Fibroblast of lung (primary cell): ENCODE data around the gene MYO18B. TPM values are rescaled to one million over a fixed set of nuclear protein-coding genes. Genes with fewer than 3 reads are reported as not detected.

Experiments
- DNase-seq, 2 donors: peaks; one replicate each; pipeline versions ENCODE4 v3.0.0 to v3.0.0-alpha.2; 2010; ENCODE audit warnings: low read depth in 2 of 2
- H2AFZ ChIP-seq: 2 replicates; pipeline ENCODE4 v1.5.1; 2012; ENCODE audit warnings: low read length, control low read depth, inconsistent platforms
- H3K27ac ChIP-seq: 2 replicates; pipeline ENCODE4 v1.5.1; 2011; ENCODE audit warnings: low read length, control low read depth; ENCODE audit not compliant: insufficient read depth
- H3K27me3 ChIP-seq: 2 replicates; pipeline ENCODE4 v1.5.1; 2011; ENCODE audit warnings: mild to moderate bottlenecking, low read length; ENCODE audit not compliant: control insufficient read depth, insufficient read depth
- H3K36me3 ChIP-seq: 2 replicates; pipeline ENCODE4 v1.5.1; 2011; ENCODE audit warnings: low read length; ENCODE audit not compliant: control insufficient read depth, insufficient read depth
- H3K4me1 ChIP-seq: 2 replicates; pipeline ENCODE4 v1.5.1; 2011; ENCODE audit warnings: low read length; ENCODE audit not compliant: control insufficient read depth, insufficient read depth; ENCODE audit errors: extremely low read depth
- H3K4me2 ChIP-seq: 2 replicates; pipeline ENCODE4 v1.5.1; 2011; ENCODE audit warnings: low read length, control low read depth; ENCODE audit not compliant: insufficient read depth; ENCODE audit errors: extremely low read depth
- H3K4me3 ChIP-seq, 4 experiments: fragments of 200-600 bp in 1 of 4; sonication (generic) in 1 of 4; replicated peaks in 1 of 4; 2 replicates each; pipeline ENCODE4 v1.5.1; 2011 to 2016; ENCODE audit warnings: low read length in 4 of 4, low read depth in 3 of 4, mild to moderate bottlenecking in 3 of 4, control low read depth in 2 of 4, inconsistent platforms in 1 of 4, mixed read lengths in 1 of 4; ENCODE audit not compliant: insufficient read depth in 1 of 4; ENCODE audit errors: control extremely low read depth in 1 of 4
- H3K79me2 ChIP-seq: 2 replicates; pipeline ENCODE4 v1.5.1; 2012; ENCODE audit warnings: mild to moderate bottlenecking, low read length, inconsistent platforms; ENCODE audit not compliant: control insufficient read depth, insufficient read depth
- H3K9ac ChIP-seq: 2 replicates; pipeline ENCODE4 v1.5.1; 2011; ENCODE audit warnings: mild to moderate bottlenecking, low read length, control low read depth; ENCODE audit not compliant: insufficient read depth
- H3K9me3 ChIP-seq: 2 replicates; pipeline ENCODE4 v1.5.1; 2012; ENCODE audit warnings: low read depth, low read length; ENCODE audit not compliant: control insufficient read depth, insufficient read depth
- H4K20me1 ChIP-seq: 2 replicates; pipeline ENCODE4 v1.5.1; 2011; ENCODE audit warnings: low read length; ENCODE audit not compliant: control insufficient read depth, insufficient read depth; ENCODE audit errors: extremely low read depth
- CTCF ChIP-seq, 2 donors: IDR thresholded peaks in 1 of 2; conservative IDR thresholded peaks in 1 of 2; 1 replicate in 1 of 2; 2 replicates in 1 of 2; pipeline ENCODE4 v1.5.1; 2011 to 2012; ENCODE audit warnings: low read length in 2 of 2, control low read depth in 1 of 2, inconsistent platforms in 1 of 2, low read depth in 1 of 2, mild to moderate bottlenecking in 1 of 2
- EZH2 ChIP-seq: IDR thresholded peaks from 2 replicates; pipeline ENCODE4 v1.5.1; 2012; ENCODE audit warnings: low read length, control low read depth, mild to moderate bottlenecking; ENCODE audit errors: missing control alignments
- polyA plus RNA-seq, 2 donors: library from polyadenylated mRNA; depleted of rRNA in 1 of 2; stranded (reverse) in 1 of 2; unstranded in 1 of 2; fragments of >200 nt; gene quantifications; 2 replicates each; pipeline ENCODE4 v1.2.1, GENCODE V29; 2011 to 2012; ENCODE audit warnings: missing spikeins in 1 of 2
- total RNA-seq: library from RNA; depleted of rRNA; stranded (reverse); fragments of >200 nt; gene quantifications from 2 replicates; pipeline ENCODE4 v1.2.1, GENCODE V29; 2014

The MYO18B gene
- total and polyA plus RNA-seq, 2 donors (not counting 1 experiment from before 2014, with no cell fraction given), result 0.17 TPM; not detected in 1

GRCh38 chr22:26045051-26045450 lies 303.1 kb downstream of the MYO18B start:
- Histone ChIP-seq H4K20me1 (no peaks in the 10 kb centered on the region), H3K27ac (no peak overlapping the region), H3K9ac (no peak overlapping the region), H3K27me3 (no peaks in the 10 kb centered on the region), H2AFZ (no peak overlapping the region), H3K36me3 (no peaks in the 10 kb centered on the region), H3K4me3 (no peak overlapping the region), H3K4me2 (no peak overlapping the region), H3K4me1 (no peaks in the 10 kb centered on the region), H3K9me3 (no peaks in the 10 kb centered on the region), H3K79me2 (no peaks in the 10 kb centered on the region)
- TF ChIP-seq EZH2 (no peak), CTCF (conservative IDR thresholded peaks at IDR 0.05 in 1 of 2, IDR thresholded peaks at IDR 0.05 in 1 of 2; ENCODE audit: low read depth in 1 of 2, low read length in 2 of 2) (no peak)
- DNase-seq, result no peak

- no peak overlapping the region for H3K27ac ChIP-seq
- no peak overlapping the region for H3K4me2 ChIP-seq
- TF ChIP-seq CTCF (conservative IDR thresholded peaks at IDR 0.05 in 1 of 2, IDR thresholded peaks at IDR 0.05 in 1 of 2; ENCODE audit: low read depth in 1 of 2, low read length in 2 of 2) (no peak), EZH2 (no peak)
- no peaks in the 10 kb centered on the region for H3K9me3 ChIP-seq
- no peak overlapping the region for H3K4me3 ChIP-seq
- H4K20me1 ChIP-seq, result no peaks in the 10 kb centered on the region
- H2AFZ ChIP-seq, result no peak overlapping the region
- H3K79me2 ChIP-seq, result no peaks in the 10 kb centered on the region
- no peak overlapping the region for H3K9ac ChIP-seq
- DNase-seq, result no peak
- H3K27me3 ChIP-seq, result no peaks in the 10 kb centered on the region
- H3K36me3 ChIP-seq, result no peaks in the 10 kb centered on the region
- no peaks in the 10 kb centered on the region for H3K4me1 ChIP-seq
Observed at GRCh38 chr22:26045860-26046259, 303.9 kb downstream of the MYO18B start.

GRCh38 chr22:26047516-26047915 lies 305.5 kb downstream of the MYO18B start:
- H3K4me3 ChIP-seq, result no peak overlapping the region
- no peak overlapping the region for H3K27ac ChIP-seq
- H3K27me3 ChIP-seq, result no peaks in the 10 kb centered on the region
- no peaks in the 10 kb centered on the region for H3K9me3 ChIP-seq
- TF ChIP-seq CTCF (conservative IDR thresholded peaks at IDR 0.05 in 1 of 2, IDR thresholded peaks at IDR 0.05 in 1 of 2; ENCODE audit: low read depth in 1 of 2, low read length in 2 of 2) (no peak), EZH2 (no peak)
- no peaks in the 10 kb centered on the region for H3K4me1 ChIP-seq
- no peaks in the 10 kb centered on the region for H3K79me2 ChIP-seq
- H4K20me1 ChIP-seq, result no peaks in the 10 kb centered on the region
- no peaks in the 10 kb centered on the region for H3K36me3 ChIP-seq
- H3K9ac ChIP-seq, result no peak overlapping the region
- H3K4me2 ChIP-seq, result no peak overlapping the region
- no peak for DNase-seq
- H2AFZ ChIP-seq, result no peak overlapping the region
